D721Med (cell line): Measurements from ENCODE around the gene SLC2A10.

Experiments
- DNase-seq: peaks from one replicate; pipeline ENCODE4 v3.0.0; 2011; ENCODE audit warnings: low spot score; ENCODE audit not compliant: insufficient read length
- FAIRE-seq: peaks from 2 replicates; lab custom pipeline; 2011; peaks lifted over from hg19 to GRCh38; lab: Jason Lieb, UNC
- TF ChIP-seq, protein P1 (sequence below): IDR thresholded peaks from 2 replicates; pipeline ENCODE4 v1.5.1; 2012; ENCODE audit warnings: mild to moderate bottlenecking, control low read depth; ENCODE audit not compliant: insufficient read depth; ENCODE audit errors: missing control alignments

The SLC2A10 gene

DNA sequence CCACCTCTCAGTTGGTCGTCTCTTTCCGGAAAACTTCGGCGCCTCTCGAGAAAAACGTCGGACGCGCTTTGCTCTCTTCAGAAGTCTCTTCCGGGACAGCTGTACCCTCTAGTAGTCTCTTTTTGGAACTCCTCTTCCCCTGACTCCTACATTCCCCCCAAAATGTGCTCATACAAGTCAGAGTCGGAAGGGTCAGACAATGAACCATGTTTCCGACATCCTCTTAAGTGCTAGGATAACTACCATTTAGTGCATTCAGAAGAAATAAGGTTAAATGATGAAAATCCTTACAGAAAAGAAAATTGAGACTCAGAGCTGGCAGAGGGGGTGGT, 19.7 kb upstream of the SLC2A10 start:
- DNase-seq = no peak
- TF ChIP-seq, protein P1, sequence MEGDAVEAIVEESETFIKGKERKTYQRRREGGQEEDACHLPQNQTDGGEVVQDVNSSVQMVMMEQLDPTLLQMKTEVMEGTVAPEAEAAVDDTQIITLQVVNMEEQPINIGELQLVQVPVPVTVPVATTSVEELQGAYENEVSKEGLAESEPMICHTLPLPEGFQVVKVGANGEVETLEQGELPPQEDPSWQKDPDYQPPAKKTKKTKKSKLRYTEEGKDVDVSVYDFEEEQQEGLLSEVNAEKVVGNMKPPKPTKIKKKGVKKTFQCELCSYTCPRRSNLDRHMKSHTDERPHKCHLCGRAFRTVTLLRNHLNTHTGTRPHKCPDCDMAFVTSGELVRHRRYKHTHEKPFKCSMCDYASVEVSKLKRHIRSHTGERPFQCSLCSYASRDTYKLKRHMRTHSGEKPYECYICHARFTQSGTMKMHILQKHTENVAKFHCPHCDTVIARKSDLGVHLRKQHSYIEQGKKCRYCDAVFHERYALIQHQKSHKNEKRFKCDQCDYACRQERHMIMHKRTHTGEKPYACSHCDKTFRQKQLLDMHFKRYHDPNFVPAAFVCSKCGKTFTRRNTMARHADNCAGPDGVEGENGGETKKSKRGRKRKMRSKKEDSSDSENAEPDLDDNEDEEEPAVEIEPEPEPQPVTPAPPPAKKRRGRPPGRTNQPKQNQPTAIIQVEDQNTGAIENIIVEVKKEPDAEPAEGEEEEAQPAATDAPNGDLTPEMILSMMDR = no peak
- no peak for FAIRE-seq

DNA sequence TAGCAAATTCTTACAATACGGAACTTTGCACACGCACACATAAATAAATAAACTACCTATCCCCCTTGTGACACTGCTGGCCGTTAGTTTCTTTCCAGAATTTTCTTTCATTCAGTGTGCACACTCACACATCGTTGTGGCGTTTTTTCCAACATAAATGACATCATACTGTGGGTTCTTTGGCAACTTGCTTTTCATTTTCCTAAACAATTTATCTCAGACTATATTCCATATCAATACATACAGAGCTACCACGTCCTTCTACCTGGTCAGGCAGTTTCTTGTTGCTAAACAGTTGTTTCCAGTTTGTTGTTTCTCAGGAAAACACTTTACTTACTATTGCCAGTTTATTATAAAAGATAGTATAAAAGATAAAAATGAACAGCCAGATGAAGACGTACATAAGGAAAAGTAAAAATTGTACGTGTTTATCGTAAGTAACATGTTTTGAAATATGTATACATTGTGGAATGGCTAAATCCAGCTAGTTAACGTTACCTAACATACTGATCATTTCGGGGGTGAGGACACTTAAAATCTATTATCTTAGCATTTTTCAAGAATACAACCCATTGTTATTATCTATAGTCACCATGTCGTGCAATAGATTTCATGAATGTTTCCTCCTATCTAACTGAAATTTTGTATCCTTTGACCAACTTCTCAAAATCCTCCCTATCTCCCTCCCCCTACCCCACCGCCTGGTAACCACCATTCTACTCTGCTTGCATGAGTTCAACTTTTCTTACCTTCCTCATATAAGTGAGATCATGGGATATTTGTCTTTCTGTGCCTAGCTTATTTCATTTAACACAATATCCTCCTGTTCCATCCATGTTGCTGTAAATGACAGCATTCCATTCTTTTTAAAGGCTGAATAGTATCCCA, 19.0 kb upstream of the SLC2A10 start:
- FAIRE-seq (no peak), DNase-seq (no peak)
- TF ChIP-seq, protein P1 = no peak

DNA sequence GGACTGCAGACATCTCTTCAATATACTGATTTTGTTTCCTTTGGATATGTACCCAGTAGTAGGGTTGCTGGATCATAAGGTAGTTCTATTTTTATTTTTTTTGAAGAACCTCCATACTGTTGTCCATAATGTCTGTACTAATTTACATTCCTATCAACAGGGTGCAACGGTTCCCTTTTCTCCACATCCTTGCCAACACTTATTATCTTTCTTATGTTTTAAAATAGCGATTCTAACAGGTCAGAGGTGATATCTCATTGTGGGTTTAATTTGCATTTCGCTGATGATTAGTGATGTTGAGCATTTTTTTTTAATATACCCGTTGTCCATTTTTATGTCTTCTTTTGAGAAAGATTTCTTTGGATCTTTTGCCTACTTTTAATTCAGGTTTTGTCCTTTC, 18.3 kb upstream of the SLC2A10 start:
- no peak for FAIRE-seq
- DNase-seq = no peak
- TF ChIP-seq, protein P1 = no peak

DNA sequence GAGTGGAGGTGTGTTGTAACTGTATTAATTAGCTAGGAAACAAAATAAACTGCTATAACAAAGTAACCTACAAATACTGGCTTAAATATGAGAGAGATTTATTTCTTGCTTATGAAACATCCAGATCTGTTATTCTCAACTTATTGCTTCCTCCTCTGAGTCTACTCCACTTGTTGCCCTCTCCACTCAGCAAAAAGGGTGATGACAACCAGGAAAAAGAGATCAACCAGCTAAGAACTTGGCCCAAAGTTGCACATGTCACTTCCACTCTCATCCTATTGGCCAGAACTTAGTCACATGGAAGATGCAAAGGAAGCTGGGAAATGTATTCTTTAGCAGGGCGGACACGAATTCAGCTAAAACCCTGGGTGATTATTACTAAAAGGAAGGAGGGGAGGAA, 15.0 kb upstream of the SLC2A10 start:
- TF ChIP-seq, protein P1 = no peak
- FAIRE-seq (no peak), DNase-seq (no peak)

DNA sequence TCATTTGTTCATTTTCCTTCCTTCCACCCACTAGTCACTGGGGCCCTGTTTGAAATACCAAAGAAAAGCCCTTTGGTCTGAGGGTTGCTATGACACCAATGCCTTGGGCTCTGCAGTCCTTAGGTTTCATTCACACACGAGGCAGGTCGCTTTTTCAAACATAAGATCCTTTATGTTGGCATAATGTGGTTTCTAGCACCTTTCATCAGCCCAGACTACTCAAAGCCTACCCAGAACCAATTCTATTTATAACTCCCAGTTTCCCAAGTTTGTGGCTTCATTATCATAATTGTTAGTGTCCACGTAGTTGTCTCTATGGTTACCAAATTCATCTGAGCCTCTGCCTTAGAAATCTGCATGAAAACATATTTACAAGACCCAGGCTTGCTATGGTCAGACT, 13.6 kb upstream of the SLC2A10 start:
- DNase-seq = no peak
- TF ChIP-seq, protein P1 = no peak
- no peak for FAIRE-seq

DNA sequence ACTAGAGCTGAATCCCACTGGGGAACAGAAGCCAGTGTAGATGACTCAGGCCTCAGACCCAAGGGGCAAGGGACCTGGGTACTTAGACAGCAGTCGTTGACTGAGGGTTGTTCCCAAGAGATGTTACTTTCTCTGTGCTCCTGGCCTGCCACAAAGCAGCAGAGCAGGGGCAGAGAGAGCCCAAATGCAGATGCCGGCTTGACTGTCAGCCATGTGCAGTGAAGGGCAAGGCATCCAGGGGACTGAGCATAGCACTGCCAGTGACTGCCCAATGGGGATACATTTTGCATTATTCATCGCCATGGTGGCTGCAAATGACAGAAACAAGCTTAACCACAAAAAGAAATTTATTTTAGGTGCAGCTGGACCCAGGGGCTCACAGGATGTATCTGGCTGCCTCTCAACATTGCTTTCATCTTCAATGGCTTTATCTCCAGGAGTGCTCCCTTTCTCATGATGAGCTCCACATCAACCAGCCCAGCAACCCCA, 12.6 kb upstream of the SLC2A10 start:
- no peak for FAIRE-seq
- DNase-seq = no peak
- TF ChIP-seq, protein P1 = no peak

DNA sequence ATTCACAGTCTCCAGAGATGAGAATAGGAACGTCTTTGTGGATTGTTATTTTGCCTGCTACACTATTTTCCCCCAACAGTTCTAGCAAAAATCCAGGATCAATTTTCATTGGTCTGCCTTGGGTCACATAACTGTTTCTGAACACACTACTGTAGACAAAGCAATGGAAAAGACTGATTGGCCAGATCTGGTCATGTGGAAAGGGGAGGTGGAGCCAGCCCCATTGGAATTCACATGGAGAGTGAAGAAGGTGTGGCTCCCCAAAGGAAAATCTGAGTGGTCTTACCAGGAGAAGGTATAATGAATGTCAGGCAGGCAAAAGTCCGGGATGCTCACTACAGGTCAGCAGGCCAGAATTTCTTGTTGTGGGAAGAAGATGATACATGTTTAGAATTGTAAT, 10.7 kb upstream of the SLC2A10 start:
- TF ChIP-seq, protein P1 = no peak
- FAIRE-seq = no peak
- DNase-seq = no peak
